Fibroblast of skin of left quadriceps (primary cell): ENCODE data around the gene DYRK3.

Experiments used
- DNase-seq, 2 experiments: peaks; one replicate each; pipeline ENCODE4 v3.0.0-alpha.2; 2013; ENCODE audit warnings: low read depth in 2 of 2

DYRK3 gene

GRCh38 chr1:206661161-206661820 lies 26.0 kb downstream of the DYRK3 start:
- DNase-seq = no peak

GRCh38 chr1:206662396-206663092 lies 27.2 kb downstream of the DYRK3 start:
- no peak for DNase-seq

DNA sequence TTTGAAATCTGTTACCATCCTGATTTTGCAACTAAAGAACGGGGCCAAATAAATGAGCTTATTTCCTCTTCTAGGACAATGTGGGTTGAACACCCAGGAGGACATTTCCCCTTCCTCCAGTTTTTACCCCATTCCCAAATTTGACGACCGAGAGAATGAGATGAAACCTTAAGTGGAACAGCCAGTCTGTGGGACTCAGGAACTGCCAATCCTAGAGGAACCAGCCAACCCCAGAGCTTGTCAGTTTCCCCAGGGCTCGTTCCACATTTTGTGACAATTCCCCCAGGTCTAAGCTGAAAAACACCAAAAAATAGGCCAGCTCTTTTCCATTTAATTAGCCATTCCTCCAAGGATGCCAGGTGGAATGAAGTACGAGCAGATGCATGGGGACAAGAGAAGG lies 28.0 kb downstream of the DYRK3 start:
- no peak for DNase-seq

DNA sequence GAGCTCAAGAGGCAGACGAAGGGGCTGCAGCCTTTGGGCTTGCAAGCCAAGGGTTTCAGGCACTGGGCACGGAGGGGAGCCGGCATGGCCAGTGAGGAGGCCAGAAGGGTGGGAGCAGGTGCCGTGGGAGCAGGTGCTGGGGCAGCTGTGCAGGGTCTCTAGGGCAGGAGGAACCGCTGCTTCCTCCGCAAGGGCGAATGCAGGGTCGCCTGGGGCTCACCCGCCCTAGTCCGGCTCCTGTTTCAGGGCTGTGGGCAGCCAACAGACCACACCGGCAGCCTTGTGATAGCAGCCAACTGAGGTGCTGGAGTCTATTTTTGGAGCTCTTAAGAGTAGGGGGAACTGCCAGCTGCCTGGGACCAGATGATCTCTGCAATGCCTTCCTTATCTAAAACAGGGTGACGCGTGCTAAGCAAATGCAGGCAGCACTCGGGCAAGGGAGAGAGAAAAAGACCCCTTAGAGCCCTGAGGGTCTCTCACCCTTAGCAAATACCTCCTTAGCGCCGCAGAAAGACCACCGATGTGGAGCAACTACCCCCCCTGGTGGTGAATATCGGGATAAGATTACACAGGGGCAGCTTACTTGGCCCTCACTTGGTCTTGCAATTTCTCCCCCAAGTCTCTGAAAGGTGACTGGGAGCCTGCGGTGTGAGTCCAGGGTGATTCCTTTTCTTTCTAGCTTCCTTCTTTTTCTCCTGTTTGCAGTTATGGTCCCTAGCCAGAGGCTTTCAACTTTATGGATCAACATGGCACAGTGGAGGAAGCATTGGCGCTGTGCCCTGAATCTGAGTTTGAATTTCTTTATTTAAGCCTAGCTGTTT lies 28.7 kb downstream of the DYRK3 start:
- DNase-seq = peak; percentile 29 to 38

- no peak for DNase-seq
Measured at GRCh38 chr1:206664740-206665139, 29.4 kb downstream of the DYRK3 start.

GRCh38 chr1:206666031-206666561 lies 30.8 kb downstream of the DYRK3 start:
- DNase-seq = no peak

DNA sequence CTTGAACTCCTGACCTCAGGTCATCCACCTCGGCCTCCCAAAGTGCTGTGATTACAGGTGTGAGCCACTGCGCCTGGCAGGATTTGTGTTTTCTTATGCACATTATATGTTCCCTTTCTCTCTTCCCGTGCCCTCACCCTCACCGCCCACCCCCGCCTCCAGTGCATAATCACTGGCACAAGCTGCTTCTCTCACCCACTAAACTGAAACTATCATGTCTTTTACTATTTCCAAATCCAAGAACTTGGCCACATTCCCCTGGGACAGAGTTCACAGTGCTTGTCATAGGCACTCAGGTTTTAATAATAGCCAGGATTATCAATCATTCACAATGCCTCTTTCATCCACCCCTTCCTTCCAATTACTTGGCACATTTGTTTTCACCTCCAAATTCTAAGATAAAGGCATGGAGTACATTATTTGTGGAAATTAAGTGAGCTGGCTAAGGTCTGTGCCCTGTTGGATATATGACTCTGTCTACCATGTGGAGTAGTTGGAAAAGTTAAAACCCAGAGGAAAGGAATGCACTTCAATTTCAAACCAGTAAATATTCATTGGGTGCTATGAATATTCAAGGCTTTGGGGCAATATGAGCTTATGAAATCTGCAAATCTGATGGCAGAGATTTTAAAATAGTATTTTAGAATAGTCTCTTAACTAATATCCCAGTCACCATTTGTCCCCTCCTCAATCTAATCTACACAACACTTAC lies 31.8 kb downstream of the DYRK3 start:
- DNase-seq = no peak

- no peak for DNase-seq
Measured at GRCh38 chr1:206668351-206668750, 33.0 kb downstream of the DYRK3 start.

DNA sequence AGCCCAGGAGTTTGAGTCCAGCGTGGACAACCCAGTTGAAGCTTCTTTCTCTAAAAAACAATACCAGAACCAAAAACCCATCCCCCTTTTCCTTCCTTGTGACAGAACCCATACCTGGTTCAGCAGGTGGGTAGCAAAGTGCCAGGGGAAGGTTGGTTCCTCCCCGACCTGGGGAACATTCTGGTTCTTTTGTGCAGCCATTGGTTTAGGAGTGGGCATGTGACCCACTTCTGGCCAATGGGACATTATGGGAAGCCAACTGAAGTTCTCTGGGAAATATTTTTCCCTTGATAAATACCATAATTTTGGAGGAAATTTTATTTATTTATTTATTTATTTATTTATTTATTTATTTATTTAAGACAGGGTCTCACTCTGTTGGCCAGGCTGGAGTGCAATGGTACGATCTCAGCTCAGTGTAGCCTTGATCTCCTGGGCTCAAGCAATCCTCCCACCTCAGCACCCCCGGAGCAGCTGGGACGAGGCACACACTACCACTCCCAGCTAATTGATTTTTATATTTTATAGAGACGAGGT lies 33.6 kb downstream of the DYRK3 start:
- DNase-seq = no peak

DNA sequence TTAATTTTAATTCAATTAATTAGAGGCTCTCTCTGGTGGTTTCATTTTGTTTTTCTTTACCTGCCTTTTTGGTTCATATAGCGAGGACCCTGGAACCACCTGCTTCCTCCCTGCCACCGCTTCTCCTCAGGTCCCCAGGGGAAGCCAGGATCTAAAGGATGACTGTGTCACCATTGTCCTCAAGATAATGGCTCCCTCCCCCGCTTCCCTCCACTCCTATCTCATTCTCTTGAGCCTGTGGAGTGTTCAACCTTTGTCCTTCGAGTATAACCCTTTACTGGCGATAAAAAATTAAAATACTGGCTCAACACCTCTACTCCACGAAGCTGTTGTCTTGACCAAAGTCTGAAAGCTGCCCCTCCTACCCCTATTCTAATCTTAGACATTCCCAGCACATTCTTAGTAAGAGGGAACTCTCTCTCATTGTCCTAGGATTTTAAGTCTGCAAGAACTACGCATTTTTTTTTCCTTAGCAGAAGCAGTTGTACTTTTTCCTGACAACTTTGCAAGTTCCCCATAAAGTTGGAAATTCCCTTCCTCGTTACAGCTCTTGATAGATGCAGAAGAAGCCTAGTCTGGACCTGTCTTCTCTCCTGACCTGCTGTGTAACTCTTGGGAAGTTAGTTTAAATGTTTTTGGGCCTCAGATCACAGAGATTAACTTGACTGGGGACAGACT lies 36.8 kb downstream of the DYRK3 start:
- DNase-seq = no peak

DNA sequence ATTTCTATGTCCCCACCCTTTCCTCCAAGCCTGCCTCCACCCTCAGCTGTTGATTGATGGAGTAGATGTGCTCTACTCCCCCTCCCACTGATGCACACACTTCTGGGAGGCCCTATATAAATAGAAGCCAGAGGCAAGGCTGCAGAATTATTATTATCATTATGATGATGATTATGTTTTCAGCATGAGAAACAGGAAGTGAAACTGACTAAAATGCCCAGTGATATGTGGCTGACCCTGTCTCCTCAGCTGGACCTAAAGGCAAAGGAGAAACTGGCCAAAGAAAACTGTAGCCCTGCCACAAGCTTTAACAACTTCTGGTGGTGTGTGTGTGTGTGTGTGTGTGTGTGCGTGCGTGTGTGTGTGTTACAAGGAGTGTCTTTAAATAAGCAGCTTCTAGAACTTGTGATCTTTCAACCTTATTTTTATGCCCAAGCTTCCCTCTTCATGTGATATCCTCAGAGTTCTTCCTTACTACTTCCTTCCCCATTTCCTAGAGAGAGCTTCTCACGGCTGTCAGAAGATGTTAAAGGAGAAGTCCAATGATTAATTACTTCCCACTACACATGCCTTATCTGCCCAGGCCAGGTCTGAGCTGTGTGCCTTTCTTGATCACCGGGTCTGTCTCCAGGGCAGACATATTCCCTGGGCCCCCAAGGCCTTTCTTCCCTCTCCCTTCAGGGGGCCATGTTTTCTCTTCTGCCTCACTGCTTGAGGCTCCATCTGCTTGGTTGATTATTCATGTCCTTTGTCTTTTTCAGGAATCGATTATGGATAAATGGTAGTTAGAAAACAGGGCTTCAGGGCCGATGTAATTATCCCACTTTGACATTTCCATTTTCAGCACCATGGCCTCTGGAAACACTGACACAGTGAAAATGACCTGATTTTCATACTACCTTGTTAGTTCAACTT lies 37.8 kb downstream of the DYRK3 start:
- no peak for DNase-seq

DNA sequence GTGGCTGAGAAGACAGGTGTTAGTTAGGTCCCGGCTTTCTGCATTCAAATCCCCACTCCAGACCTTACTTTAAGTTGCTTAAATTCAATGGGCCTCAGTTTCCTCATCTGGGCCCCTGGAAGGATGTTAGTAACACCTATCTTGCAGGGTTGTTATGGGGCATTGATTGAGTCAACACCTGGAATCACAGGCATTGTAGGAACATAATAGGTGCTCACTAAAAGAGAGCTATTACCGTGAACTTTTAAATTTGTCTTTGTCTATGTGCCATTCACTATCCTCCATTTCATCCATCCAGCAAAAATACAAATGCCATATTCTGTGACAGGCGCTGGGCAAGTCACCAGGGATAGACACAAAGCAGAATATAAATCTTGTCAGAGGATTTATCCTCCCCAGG lies 38.9 kb downstream of the DYRK3 start:
- DNase-seq = no peak

- peak; percentile 96 to 97 for DNase-seq
Measured at GRCh38 chr1:206674745-206675175, 39.4 kb downstream of the DYRK3 start.

GRCh38 chr1:206676499-206676898 lies 41.2 kb downstream of the DYRK3 start:
- no peak for DNase-seq

DNA sequence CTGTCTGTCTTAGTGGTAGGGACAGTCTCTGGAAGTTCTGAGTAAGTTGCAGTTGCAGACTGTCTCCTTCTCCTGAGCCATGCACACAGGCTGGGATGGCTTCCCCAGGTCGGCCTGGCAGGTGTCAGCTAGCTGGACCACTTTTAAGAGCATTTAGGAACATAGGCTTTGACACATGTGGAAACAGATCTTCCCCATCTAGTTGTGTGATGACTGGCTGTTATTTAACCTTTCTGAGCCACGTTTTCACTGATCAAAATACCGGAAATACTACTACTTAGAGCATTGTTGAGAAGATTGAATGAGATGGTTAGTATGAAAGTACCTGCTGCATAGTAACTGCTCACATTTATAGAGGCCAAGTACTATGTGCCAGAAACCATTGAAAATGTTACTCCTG lies 43.2 kb downstream of the DYRK3 start:
- no peak for DNase-seq

DNA sequence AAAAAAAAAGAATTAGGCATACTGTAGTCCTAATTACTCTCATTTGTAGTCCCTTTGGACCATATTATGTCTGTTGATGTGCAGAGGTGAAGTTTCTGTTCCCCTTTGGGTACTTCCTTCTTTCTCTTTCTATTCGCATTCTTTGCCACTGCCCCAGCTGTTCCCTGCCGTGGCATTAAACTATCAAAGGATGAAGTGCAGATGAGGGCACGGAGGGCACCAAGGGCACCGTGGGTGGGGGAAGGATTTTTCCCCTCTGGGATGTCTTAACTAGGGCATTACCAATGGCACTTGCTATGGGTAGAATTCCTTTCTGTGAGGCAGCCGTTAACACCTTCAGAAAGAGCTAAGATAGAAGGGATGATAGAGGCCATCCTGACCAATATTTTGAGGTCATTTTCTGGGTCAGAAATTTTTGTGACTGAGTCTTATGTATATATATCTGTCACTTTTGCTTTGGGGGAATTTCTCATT lies 44.4 kb downstream of the DYRK3 start:
- no peak for DNase-seq

DNA sequence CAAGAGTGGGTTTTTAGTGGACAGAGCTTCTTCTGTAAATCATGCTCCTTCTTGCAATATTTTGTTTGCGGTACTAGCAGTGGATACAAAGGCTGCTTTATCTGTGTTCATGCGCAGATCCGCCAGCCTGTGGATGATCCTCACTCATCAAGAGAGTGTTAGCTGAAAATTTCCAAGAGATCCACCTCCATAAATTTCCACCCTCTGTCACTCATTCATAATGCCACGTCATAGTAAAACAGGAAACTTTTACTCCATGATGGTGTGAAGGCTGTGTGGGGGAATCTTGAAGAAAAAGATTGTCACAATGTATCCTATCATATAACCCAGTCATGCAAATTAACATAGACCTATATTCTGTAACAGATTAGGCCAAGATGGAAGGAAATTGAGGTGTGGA lies 44.9 kb downstream of the DYRK3 start:
- no peak for DNase-seq

GRCh38 chr1:206681359-206681758 lies 46.0 kb downstream of the DYRK3 start:
- no peak for DNase-seq

DNA sequence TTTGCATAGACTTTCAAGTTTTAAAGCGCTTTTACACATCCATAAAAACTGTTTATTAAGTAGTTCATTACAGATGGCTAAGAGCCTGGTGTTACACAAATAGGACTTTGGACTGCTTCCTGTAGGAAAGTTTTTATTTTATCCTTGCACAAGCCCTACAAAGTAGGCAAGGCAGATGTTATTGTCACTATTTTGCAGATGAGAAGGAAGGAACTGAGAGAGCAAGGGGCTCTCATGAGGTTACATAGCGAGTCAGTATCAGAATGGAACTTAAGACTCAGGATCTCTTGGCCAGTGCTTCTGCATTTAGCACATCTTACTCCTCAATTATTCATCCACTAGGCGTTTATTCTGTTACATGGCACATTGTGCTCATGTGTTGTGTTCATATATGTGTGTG lies 46.8 kb downstream of the DYRK3 start:
- no peak for DNase-seq

- no peak for DNase-seq
Measured at GRCh38 chr1:206683313-206683712, 48.0 kb downstream of the DYRK3 start.
